Fibroblast of lung (primary cell): ENCODE measurements around the gene DGLUCY.

Source experiments
- CTCF ChIP-seq, 2 donors: IDR thresholded peaks in 1 of 2; conservative IDR thresholded peaks in 1 of 2; 1 replicate in 1 of 2; 2 replicates in 1 of 2; pipeline ENCODE4 v1.5.1; 2011 to 2012; ENCODE audit warnings: low read length in 2 of 2, control low read depth in 1 of 2, inconsistent platforms in 1 of 2, low read depth in 1 of 2, mild to moderate bottlenecking in 1 of 2
- EZH2 ChIP-seq: IDR thresholded peaks from 2 replicates; pipeline ENCODE4 v1.5.1; 2012; ENCODE audit warnings: low read length, control low read depth, mild to moderate bottlenecking; ENCODE audit errors: missing control alignments

- TF ChIP-seq CTCF (conservative IDR thresholded peaks at IDR 0.05 in 1 of 2, IDR thresholded peaks at IDR 0.05 in 1 of 2; ENCODE audit: low read depth in 1 of 2, low read length in 2 of 2) (no peak), EZH2 (no peak)
These were observed 106.7 kb downstream of the DGLUCY start for GRCh38 chr14:91220581-91221000.
